Uterus (tissue), 2 donors: ENCODE data around the gene DPP4.

ENCODE experiments used
- POLR2A ChIP-seq, 2 donors: fragments of 450-650 bp; IDR thresholded peaks; one replicate each; pipeline ENCODE4 v1.6.1; 2016; ENCODE audit warnings: antibody characterized with exemption in 2 of 2, mild to moderate bottlenecking in 1 of 2, moderate library complexity in 1 of 2
- TF ChIP-seq, protein P1 (sequence below), 4 experiments: fragments of 200-600 bp in 2 of 4; fragments of 450-650 bp in 2 of 4; sonication (generic) in 2 of 4; IDR thresholded peaks; one replicate each; pipeline ENCODE4 v1.5.1; 2016 to 2019; ENCODE audit warnings: antibody characterized with exemption in 4 of 4, mild to moderate bottlenecking in 2 of 4, moderate library complexity in 1 of 4

DNA sequence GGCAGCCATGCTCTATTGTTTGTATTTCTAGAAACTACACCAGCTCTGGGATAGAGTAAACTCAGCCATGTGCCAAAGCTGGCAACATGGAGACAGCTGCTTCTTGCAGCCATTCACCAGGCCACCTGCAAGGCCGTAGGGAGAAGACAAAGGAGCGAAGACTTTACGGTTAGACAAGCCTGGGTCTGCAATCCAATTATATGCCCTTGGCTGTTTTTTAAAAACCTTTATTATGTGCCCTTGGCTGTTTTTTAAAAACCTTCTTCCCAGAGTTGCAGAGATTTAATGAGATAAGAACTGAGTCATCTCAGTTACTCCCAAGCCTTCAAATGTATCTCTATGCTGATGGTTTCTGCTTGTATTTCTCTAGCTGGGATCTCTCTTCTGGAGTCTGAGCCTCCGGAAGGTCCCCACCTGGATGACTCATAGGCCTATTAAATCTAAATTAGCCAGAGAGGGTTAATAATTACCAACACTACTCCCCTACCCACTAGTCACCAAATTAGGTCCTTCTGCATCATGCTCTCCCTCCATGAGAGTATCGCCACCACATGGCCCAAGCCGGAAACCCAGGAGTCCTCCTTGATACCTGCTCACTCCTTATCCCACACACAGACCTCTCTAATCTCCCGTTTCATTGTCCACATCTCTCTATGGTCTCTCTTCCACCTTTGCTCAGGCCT is 17.5 kb upstream of the DPP4 start:
- TF ChIP-seq, protein P1, sequence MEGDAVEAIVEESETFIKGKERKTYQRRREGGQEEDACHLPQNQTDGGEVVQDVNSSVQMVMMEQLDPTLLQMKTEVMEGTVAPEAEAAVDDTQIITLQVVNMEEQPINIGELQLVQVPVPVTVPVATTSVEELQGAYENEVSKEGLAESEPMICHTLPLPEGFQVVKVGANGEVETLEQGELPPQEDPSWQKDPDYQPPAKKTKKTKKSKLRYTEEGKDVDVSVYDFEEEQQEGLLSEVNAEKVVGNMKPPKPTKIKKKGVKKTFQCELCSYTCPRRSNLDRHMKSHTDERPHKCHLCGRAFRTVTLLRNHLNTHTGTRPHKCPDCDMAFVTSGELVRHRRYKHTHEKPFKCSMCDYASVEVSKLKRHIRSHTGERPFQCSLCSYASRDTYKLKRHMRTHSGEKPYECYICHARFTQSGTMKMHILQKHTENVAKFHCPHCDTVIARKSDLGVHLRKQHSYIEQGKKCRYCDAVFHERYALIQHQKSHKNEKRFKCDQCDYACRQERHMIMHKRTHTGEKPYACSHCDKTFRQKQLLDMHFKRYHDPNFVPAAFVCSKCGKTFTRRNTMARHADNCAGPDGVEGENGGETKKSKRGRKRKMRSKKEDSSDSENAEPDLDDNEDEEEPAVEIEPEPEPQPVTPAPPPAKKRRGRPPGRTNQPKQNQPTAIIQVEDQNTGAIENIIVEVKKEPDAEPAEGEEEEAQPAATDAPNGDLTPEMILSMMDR (IDR thresholded peaks at IDR 0.05) = no peak
- TF ChIP-seq POLR2A (IDR thresholded peaks at IDR 0.05) = no peak
